Measurements from ENCODE around the gene IZUMO2. TPM values are rescaled to one million over a fixed set of nuclear protein-coding genes. Genes with fewer than 3 reads are reported as not detected.

The IZUMO2 gene
- total RNA-seq, 6 experiments from 2014 or later = not detected

GRCh38 chr19:50176775-50177174 is 13.7 kb upstream of the IZUMO2 start:
- Mint-ChIP-seq H3K9me3 (peaks cover 6% of the 10 kb centered on the region; the same call in 1 of the 2 replicates), H3K27me3 (ENCODE audit: insufficient read depth) (peaks cover 7% of the 10 kb centered on the region), H3K36me3 (ENCODE audit: low read depth) (no peaks in the 10 kb centered on the region), H3K4me3 (no peak overlapping the region), H3K27ac (no peak overlapping the region), H3K4me1 (ENCODE audit: low read depth) (peaks cover 9% of the 10 kb centered on the region; the same call in 1 of the 2 replicates)
- no peak for TF ChIP-seq CTCF (IDR thresholded peaks at IDR 0.05)
- DNase-seq = no peak

GRCh38 chr19:50175924-50176323 is 12.8 kb upstream of the IZUMO2 start:
- TF ChIP-seq CTCF (IDR thresholded peaks at IDR 0.05) = no peak
- Mint-ChIP-seq H3K4me3 (no peak overlapping the region), H3K4me1 (ENCODE audit: low read depth) (peaks cover 9% of the 10 kb centered on the region; the same call in 1 of the 2 replicates), H3K27ac (no peak overlapping the region), H3K27me3 (ENCODE audit: insufficient read depth) (peaks cover 9% of the 10 kb centered on the region), H3K9me3 (peaks cover 6% of the 10 kb centered on the region; the same call in 1 of the 2 replicates), H3K36me3 (ENCODE audit: low read depth) (no peaks in the 10 kb centered on the region)
- DNase-seq = no peak

GRCh38 chr19:50174100-50174793 is 11.2 kb upstream of the IZUMO2 start:
- H3K27ac Mint-ChIP-seq = no peak overlapping the region
- DNase-seq = no peak
- peaks cover 11% of the 10 kb centered on the region for H3K9me3 Mint-ChIP-seq
- H3K4me3 Mint-ChIP-seq = no peak overlapping the region
- H3K36me3 Mint-ChIP-seq (ENCODE audit: low read depth) = peaks cover 4% of the 10 kb centered on the region; the same call in 1 of the 2 replicates
- no peak for TF ChIP-seq CTCF (IDR thresholded peaks at IDR 0.05)
- H3K4me1 Mint-ChIP-seq (ENCODE audit: low read depth) = peaks cover 7% of the 10 kb centered on the region; the same call in 1 of the 2 replicates
- H3K27me3 Mint-ChIP-seq (ENCODE audit: insufficient read depth) = peaks cover 7% of the 10 kb centered on the region

GRCh38 chr19:50173127-50173526 is 10.0 kb upstream of the IZUMO2 start:
- no peak for DNase-seq
- no peak overlapping the region for H3K4me3 Mint-ChIP-seq
- peaks cover 10% of the 10 kb centered on the region for H3K9me3 Mint-ChIP-seq
- H3K27me3 Mint-ChIP-seq (ENCODE audit: insufficient read depth) = peaks cover 10% of the 10 kb centered on the region
- H3K36me3 Mint-ChIP-seq (ENCODE audit: low read depth) = peaks cover 6% of the 10 kb centered on the region; the same call in 1 of the 2 replicates
- no peak for TF ChIP-seq CTCF (IDR thresholded peaks at IDR 0.05)
- H3K4me1 Mint-ChIP-seq (ENCODE audit: low read depth) = no peaks in the 10 kb centered on the region
- no peak overlapping the region for H3K27ac Mint-ChIP-seq

GRCh38 chr19:50172726-50173125 is 9.6 kb upstream of the IZUMO2 start:
- Mint-ChIP-seq H3K4me1 (ENCODE audit: low read depth) (no peaks in the 10 kb centered on the region), H3K27me3 (ENCODE audit: insufficient read depth) (peaks cover 10% of the 10 kb centered on the region), H3K36me3 (ENCODE audit: low read depth) (peaks cover 6% of the 10 kb centered on the region; the same call in 1 of the 2 replicates), H3K27ac (no peak overlapping the region), H3K9me3 (peaks cover 8% of the 10 kb centered on the region), H3K4me3 (no peak overlapping the region)
- TF ChIP-seq CTCF (IDR thresholded peaks at IDR 0.05) = no peak
- DNase-seq = no peak

All from HFFc6 (cell line).